A549 (cell line): ENCODE measurements around the gene KDM5B.

Experiments used
- BHLHE40 ChIP-seq: IDR thresholded peaks from 2 replicates; pipeline ENCODE4 v1.6.1; 2012; ENCODE audit warnings: low read depth, low read length, inconsistent platforms
- EP300 ChIP-seq, 2 experiments: fragments of >200 bp; sonication (Bioruptor Twin); formaldehyde crosslinking; IDR thresholded peaks; 2 replicates in 1 of 2; 3 replicates in 1 of 2; pipeline ENCODE4 v1.6.1; 2016 to 2017
- HDAC2 ChIP-seq: fragments of 200-600 bp; sonication (generic); IDR thresholded peaks from 2 replicates; pipeline ENCODE4 v1.6.1; 2016
- JUNB ChIP-seq: fragments of >200 bp; sonication (Bioruptor Twin); formaldehyde crosslinking; IDR thresholded peaks from 2 replicates; pipeline ENCODE4 v1.6.1; 2016
- REST ChIP-seq: fragments of 200-600 bp; sonication (generic); IDR thresholded peaks from 2 replicates; pipeline ENCODE4 v1.6.1; 2016; ENCODE audit warnings: antibody characterized with exemption, mild to moderate bottlenecking, moderate library complexity
- RFX5 ChIP-seq: fragments of 450-650 bp; IDR thresholded peaks from 2 replicates; pipeline ENCODE4 v1.7.1; 2014; ENCODE audit warnings: antibody characterized with exemption, mild to moderate bottlenecking, moderate library complexity
- TF ChIP-seq, protein P1 (sequence below): fragments of >200 bp; sonication (Bioruptor Twin); formaldehyde crosslinking; IDR thresholded peaks from 3 replicates; pipeline ENCODE4 v1.5.1; 2016

DNA sequence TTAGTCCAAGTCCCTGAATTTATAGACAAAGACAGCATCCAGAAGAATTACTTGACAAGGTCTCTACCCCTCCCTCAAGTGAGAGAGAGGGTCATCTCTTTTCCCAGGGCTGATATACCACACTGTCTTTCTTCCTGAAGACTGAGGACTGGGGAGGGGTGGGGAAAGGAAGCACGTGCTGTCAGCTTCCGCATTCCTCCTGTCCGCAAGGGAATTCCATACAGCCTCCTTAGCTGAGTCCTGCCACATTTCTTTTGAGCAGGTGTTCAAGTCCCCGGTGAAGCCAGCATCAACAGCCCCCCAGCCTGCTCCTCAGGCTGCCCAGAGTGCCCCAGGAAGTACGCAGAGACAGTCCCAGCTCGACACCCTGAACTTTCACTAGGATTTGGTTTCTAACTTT, 36.7 kb upstream of the KDM5B start:
- TF ChIP-seq, protein P1, sequence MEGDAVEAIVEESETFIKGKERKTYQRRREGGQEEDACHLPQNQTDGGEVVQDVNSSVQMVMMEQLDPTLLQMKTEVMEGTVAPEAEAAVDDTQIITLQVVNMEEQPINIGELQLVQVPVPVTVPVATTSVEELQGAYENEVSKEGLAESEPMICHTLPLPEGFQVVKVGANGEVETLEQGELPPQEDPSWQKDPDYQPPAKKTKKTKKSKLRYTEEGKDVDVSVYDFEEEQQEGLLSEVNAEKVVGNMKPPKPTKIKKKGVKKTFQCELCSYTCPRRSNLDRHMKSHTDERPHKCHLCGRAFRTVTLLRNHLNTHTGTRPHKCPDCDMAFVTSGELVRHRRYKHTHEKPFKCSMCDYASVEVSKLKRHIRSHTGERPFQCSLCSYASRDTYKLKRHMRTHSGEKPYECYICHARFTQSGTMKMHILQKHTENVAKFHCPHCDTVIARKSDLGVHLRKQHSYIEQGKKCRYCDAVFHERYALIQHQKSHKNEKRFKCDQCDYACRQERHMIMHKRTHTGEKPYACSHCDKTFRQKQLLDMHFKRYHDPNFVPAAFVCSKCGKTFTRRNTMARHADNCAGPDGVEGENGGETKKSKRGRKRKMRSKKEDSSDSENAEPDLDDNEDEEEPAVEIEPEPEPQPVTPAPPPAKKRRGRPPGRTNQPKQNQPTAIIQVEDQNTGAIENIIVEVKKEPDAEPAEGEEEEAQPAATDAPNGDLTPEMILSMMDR = no peak
- TF ChIP-seq REST (no peak), HDAC2 (no peak), EP300 (IDR thresholded peaks at IDR 0.05) (no peak), BHLHE40 (no peak), JUNB (no peak), RFX5 (no peak)
